ENCODE measurements around the gene ROBO1.

DNA sequence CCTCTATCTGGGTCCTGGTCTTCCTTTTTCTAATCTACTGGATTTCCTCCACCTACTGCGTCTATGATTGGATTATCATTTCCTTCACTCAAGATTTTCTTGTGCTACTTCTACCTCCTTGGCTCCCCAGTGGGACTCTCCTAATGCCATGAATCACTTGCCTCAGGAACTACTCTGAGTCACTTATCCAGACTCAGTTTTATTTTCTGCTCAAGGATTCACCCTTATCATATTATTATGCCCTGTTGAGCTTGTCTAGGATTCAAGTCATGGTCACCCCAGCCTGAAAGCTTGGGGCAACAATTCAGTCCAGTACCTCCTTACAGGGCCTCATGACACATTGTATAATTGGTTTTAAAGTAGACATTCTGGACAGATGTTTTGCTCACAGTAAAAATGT, 968.1 kb downstream of the ROBO1 start:
- TF ChIP-seq CTCF (conservative IDR thresholded peaks at IDR 0.05) (no peak), ZFX (IDR thresholded peaks at IDR 0.05) (no peak)
